Activated CD4-positive, alpha-beta T cell treated with anti-CD3 and anti-CD28 coated beads for 1 hour (primary cell): Measurements from ENCODE around the gene SGCB.

Experiments
- DNase-seq: peaks from one replicate; pipeline ENCODE4 v3.0.0-alpha.2; 2020

SGCB gene

DNA sequence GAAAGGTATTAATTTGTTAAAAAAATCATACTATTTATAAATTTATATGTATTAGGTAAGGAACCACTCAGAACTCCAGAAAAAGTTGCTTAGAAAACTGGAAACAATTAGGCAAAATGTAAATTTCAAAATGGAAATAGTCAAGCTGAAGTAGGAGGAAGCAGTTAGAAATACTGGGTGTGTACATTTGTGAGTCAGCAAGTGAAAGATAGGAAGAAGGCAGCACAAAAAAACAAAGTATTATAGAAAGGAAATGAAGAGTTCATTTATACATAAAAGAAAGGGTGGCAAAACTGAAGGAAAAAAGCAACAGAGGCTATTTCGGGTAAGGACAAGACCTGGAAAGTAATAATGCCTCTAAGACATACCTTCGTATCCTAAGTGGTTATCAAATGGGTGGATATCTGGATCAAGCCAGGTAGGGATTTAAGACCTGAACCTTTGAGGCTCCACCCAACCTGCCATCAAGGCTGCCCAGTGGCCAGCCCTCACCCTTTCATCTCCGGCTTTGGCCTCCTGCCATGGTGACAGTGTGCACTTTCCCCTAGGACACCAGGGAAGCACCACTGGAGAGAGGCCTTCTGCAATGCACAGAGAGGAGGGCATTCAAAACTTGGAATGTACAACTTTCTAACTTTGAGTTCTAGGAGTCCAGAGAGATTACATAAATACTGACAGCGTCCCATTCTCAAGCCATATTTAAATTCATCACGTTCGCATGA lies 18.0 kb downstream of the SGCB start, which contains the start of gene LRRC66:
LRRC66 (minus strand) TSS at position 428 of the 722 bp plus-strand sequence. CDS start 2,750 bp downstream, outside the sequence.
- no peak for DNase-seq

DNA sequence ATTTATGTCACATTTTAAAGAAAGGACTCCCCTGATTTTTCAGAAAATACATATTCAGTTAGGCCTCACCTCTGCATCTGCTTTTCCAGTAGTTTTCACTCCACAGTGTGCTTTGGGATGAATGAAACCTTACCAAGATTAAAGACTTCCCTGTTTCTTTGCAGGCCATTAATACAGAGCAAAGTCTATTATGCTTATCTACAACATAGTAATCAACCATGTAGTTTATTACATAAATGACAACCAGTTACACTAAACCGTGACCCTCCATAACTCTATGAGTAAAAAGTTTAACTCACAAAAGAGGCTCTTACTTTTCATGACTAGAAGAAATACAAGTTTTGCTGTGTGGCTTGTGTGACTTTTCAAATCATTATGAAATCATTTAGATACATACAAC lies 20.3 kb downstream of the SGCB start:
- no peak for DNase-seq

DNA sequence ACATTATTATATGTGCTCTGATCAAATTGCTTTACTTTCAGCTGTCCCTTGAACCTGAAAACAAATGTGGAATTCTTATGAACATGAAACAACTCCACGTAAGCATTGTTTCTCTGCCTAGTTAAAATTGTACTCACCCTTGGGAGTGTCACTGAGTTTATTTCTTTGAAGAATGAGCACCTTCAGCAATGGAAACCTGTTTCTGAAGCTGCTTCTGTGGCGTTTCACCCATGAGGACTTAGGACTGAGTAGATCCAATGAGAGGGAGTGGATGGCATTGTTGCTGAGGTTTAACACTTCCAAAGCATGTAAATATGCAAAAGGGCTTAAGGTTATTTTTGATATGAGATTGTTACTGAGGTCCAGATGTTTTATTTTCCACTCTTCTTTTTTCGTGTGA lies 21.1 kb downstream of the SGCB start:
- no peak for DNase-seq

DNA sequence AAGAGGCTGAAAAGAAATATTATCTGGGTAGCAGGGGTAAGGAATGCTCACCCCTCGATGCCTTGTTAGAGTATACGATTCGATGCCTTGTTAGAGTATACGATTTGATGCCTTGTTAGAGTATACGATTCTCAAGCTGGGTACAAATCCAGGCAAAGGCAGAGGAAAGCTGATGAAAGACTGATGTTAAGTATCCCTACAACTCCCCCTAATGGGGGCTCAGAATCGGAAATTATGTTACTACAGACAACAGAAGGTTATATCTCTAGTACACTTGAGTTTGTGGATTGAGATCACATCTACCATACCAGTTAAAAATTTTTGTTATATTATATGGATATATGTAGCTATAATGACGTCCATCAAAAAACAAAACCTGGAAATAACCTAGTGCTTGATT lies 22.7 kb downstream of the SGCB start:
- DNase-seq = no peak

DNA sequence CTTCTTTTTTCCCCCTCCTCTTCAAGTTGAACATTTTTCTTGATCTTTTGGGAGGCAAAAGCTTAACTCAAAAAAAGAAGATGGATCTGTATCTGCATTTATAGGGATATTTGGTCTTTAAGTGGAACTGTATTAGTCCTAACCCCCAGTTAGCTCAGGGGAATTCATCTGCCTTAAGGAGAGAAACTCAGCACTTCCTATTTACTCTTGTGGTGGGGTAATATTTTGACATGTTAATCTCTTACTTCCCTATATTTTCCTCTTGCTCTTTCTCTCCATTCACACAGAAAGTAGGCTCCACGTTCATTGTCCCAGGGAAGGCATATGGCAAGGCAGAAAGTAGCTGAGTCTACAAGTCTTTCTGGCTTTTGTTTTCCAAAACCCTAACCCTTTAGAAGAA lies 23.2 kb downstream of the SGCB start:
- DNase-seq = no peak

DNA sequence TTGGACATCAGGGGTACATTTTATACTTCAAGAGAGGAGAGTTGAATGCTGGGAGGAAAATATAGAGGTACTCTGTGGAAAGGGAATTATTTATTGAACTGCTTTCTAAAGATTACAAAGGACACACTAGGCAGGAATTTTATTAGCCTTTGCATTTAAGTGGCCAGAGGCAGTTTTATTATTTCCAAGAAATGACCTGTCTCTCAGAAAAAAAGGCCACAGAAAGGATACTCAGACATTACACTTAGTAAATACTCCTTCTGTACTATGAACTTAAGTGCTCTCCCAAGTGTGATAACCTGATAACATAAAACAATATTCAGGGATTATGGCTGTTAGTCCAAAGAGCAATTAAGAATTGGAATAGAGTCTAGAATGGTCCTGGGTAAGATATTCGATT lies 25.4 kb downstream of the SGCB start:
- DNase-seq = no peak

DNA sequence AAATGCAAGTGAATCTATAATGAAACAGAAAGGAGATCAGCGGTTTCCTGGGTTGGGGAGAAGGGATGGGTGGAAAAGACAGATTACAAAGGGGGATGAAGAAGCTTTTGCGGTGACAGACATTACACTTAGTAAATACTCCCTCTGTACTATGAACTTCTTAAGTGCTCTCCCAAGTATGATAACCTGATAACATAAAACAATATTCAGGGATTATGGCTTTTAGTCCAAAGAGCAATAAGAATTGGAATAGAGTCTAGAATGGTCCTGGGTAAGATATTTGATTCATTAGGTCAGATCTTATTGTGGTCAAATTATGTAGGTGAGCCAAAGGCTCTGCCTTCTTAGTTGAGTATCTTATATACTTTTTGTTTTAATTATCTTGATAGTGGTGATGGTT lies 27.1 kb downstream of the SGCB start:
- DNase-seq = no peak

DNA sequence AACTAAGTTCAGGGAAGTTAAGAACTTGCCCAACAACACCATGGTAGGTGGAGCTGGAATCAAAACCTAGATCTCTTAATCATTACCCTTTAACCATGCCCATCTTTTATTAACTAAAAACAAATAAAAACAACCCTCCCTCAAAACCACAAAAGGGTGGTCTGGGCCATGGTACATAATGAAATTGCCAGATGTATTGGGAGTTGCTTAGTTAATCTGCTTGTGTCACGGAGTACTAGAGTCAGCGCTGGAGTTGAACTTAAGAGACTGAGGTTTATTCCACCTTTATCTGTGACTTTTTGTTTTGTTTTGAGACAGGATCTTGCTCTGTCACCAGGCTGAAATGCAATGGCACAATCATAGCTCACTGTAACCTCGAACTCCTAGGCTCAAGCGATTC lies 31.2 kb downstream of the SGCB start:
- no peak for DNase-seq

DNA sequence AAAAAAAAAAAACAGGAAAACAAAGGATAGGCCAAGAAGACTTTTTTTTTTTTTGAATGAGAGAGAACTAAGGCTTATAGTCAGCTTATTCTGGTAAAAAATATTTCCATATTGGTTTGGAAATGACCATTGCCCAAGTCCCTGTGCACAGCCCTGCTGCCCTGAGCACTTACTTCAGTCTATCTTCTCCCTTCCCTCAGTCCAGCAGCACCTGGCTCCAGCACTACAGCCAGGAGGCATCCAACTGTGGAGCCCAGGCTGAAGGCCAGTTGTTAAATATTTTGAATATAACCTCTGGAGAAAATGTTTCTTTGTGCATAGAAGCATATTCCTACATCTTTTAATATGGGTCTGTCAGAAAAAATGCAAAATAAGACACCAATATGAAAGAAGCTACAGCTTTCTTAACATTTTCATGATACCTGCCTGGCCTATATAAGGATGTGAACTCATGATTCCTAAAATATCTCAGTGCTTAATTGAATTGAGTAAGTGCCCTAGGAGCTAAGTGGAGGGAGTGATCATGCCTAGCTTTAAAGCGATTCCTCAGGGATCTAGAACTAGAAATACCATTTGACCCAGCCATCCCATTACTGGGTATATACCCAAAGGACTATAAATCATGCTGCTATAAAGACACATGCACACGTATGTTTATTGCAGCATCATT lies 32.4 kb downstream of the SGCB start:
- no peak for DNase-seq

DNA sequence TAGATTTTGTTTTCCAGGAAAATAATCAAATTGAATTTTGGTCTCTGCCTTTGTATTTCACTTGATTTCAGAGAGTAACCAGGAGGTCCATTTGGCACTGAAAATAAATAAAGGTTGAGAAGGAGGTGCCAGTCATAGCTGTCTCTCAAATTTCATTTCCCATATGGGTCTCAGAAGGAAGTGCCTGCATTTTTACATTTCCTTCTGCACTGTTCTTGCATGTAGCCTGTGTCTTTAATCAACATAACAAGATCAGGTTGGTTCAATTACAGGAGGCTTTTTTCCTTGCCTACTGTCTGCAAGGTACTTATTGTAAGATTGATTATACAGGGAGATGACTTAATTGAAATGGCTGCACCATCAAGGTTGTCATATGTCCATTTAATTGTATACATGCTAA lies 33.7 kb downstream of the SGCB start:
- DNase-seq = no peak

DNA sequence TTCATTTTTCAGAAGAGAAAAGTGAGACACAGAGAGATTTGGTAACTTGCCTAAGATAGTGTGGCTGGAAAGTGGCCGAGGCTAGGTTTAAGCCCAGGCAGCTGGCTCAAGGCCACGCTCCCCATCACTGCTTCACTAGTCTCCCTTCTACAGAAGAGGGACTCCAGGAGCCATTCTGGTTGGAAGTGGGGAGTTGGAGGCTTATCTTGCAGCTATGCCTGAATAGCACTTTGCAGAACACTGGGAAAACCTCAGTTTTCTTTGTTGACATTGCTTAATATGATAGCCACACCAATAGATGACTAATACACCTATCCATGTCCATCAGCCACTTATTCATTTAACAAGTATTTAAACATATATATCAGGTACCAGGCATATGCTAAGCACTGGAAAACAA lies 36.5 kb downstream of the SGCB start:
- DNase-seq = no peak

DNA sequence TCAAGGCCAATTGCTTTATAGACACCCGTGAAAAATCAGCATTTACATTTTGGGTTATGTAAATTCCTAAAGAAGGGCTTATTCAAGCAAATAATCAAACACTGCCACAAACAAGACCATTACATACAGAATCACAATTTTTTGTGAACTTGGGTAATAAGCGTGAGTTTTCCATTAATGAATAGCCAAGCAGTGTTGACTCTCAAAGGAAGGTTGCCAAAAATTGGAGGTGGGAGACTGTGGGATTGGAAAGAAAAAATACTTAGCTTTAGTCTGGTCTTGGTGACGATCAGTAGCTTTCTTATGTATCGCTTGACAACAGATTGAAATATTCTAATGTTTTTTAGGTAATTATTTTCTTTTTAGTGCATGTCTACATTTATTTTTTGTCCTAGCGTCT lies 38.8 kb downstream of the SGCB start:
- DNase-seq = no peak

DNA sequence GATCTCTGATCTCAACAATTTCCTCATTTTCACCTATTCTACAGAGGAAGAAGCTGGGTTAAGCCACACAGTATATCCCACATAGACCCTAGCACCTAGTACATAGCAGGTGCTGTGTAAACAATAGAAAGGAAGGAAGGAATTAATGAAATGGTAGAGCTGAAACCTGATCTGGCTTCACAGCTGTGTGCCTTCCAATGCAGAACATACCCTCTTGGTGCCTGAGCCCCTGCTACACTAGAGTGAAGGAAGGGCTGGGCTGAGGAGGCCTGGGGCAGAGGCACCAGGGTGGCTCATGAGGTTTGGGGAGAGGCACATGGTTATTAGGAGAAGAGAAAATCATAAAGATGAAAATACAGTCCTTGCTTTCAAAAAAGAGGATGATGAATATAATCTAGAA lies 39.3 kb downstream of the SGCB start:
- DNase-seq = no peak

DNA sequence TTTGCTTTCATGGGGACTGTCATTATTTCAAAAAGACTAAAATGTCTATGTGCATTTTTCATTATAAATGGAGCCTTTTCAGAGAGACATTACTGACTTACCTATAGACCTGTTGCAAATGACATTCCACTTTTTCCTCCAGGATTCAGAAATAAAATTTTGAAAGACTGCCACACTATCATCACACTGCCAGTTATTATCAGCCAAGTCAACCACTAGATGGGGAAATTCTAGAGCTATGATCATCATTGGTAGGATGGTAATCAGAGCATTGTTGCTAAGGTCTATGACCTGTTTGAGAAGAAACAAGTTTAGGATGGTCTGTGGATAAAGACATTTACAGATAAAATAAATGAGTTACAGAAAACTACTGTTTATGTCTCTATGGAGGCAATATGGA lies 40.5 kb downstream of the SGCB start:
- DNase-seq = no peak

DNA sequence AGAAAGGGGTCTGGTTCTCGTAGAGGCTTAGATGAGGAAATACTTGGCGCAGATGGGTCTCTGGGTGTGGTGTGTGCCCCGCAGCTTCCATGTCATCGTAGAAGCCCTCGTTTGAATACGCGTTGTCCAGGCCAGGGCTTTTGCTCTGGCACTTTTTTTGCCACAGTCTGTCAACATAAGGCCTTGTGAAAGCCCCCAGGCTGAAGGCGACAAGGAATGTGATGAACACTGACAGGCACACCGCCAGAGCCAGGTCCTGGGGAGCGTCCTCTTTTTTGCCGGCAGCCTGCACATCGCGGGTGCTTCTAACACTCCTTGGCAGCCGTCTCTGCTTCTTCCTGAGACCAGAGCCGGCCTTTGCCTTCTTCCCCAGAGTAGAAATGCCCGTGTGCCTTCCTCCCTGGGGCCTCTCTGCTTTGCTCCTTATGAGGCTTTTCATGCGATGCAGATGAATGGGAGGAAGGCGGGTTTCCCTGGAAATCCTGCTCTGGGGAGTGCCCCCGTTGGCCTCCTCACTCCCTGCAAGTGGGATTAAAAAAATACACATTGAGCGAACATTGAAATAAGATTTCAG lies 42.4 kb downstream of the SGCB start:
- DNase-seq = no peak
